Neural crest cell (in vitro differentiated cells): ENCODE measurements around the gene PPIP5K2. TPM values are rescaled to one million over a fixed set of nuclear protein-coding genes. Genes with fewer than 3 reads are reported as not detected.

ENCODE experiments used
- DNase-seq: peaks from one replicate; pipeline ENCODE4 v3.0.0; 2021; ENCODE audit warnings: low read depth, mixed read lengths, low spot score
- H3K27ac Mint-ChIP-seq: one replicate; pipeline ENCODE4 v1.8.0; 2021; ENCODE audit warnings: mild to moderate bottlenecking, mixed read lengths; ENCODE audit not compliant: unreplicated experiment
- H3K27me3 Mint-ChIP-seq: 2 replicates; pipeline ENCODE4 v1.8.0; 2021; ENCODE audit warnings: low read depth, mild to moderate bottlenecking, mixed read lengths
- H3K36me3 Mint-ChIP-seq: 2 replicates; pipeline ENCODE4 v1.8.0; 2021; ENCODE audit warnings: low read depth, mild to moderate bottlenecking, mixed read lengths
- H3K4me1 Mint-ChIP-seq: 2 replicates; pipeline ENCODE4 v1.8.0; 2021; ENCODE audit warnings: mixed read lengths
- H3K4me3 Mint-ChIP-seq: one replicate; pipeline ENCODE4 v1.8.0; 2021; ENCODE audit warnings: mild to moderate bottlenecking, mixed read lengths
- H3K9me3 Mint-ChIP-seq: 2 replicates; pipeline ENCODE4 v1.8.0; 2021; ENCODE audit warnings: mixed read lengths
- total RNA-seq: library from RNA; stranded (reverse); gene quantifications from 2 replicates; pipeline ENCODE4 v1.2.1, GENCODE V29; 2021
- TF ChIP-seq, protein P1 (sequence below): fragments of 200-600 bp; sonication (generic); conservative IDR thresholded peaks from 2 replicates; pipeline ENCODE4 v1.5.0; 2021; ENCODE audit warnings: antibody characterized with exemption, mild to moderate bottlenecking

The PPIP5K2 gene
- total RNA-seq, 1 donor from 2014 or later = 72.9 TPM

DNA sequence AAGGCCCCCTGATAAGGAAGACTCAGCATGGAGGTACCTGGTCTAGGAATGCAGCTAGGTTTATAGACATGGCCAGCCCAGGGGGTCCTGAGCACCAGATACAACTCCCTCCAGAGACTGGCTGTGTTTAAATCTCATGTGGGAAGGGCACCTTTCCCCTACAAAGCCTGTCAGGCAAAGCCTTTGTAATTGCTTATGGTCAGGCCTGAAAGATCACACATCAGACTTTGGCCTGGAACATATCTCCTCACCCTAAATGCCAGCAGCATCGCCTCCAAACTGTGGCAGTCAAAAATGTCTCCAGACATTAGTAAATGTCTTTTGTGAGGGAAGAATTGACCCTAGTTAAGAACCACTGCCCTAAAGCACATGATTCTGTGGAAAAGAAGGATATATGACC, 86.9 kb downstream of the PPIP5K2 start:
- Mint-ChIP-seq H3K27ac (no peak overlapping the region), H3K4me3 (no peak overlapping the region), H3K36me3 (peaks cover 18% of the 10 kb centered on the region), H3K9me3 (peaks cover 2% of the 10 kb centered on the region), H3K27me3 (no peaks in the 10 kb centered on the region), H3K4me1 (no peaks in the 10 kb centered on the region)
- TF ChIP-seq, protein P1, sequence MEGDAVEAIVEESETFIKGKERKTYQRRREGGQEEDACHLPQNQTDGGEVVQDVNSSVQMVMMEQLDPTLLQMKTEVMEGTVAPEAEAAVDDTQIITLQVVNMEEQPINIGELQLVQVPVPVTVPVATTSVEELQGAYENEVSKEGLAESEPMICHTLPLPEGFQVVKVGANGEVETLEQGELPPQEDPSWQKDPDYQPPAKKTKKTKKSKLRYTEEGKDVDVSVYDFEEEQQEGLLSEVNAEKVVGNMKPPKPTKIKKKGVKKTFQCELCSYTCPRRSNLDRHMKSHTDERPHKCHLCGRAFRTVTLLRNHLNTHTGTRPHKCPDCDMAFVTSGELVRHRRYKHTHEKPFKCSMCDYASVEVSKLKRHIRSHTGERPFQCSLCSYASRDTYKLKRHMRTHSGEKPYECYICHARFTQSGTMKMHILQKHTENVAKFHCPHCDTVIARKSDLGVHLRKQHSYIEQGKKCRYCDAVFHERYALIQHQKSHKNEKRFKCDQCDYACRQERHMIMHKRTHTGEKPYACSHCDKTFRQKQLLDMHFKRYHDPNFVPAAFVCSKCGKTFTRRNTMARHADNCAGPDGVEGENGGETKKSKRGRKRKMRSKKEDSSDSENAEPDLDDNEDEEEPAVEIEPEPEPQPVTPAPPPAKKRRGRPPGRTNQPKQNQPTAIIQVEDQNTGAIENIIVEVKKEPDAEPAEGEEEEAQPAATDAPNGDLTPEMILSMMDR = no peak
- DNase-seq = no peak

DNA sequence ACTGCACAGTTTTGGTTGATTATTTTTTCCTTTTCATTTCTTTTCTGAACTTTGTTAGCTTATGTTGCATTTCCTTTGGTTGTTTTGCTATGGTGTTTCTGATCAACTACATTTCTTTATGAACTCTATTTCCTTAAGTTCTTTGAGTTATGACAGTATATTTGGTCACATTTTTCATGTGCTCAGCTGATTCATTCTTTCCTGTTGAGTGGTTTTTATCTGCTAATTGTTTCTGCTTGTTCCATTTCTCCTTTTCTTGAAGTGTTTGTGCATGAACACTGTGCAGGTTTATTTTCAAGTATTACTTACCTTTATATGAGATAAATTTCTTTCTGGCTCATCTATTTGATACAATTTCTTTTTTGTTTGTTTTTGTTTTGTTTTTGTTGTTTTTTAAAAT, 87.6 kb downstream of the PPIP5K2 start:
- peaks cover 18% of the 10 kb centered on the region for H3K36me3 Mint-ChIP-seq
- no peaks in the 10 kb centered on the region for H3K4me1 Mint-ChIP-seq
- H3K27ac Mint-ChIP-seq = no peak overlapping the region
- DNase-seq = no peak
- no peaks in the 10 kb centered on the region for H3K27me3 Mint-ChIP-seq
- TF ChIP-seq, protein P1 = no peak
- H3K4me3 Mint-ChIP-seq = no peak overlapping the region
- peaks cover 2% of the 10 kb centered on the region for H3K9me3 Mint-ChIP-seq

DNA sequence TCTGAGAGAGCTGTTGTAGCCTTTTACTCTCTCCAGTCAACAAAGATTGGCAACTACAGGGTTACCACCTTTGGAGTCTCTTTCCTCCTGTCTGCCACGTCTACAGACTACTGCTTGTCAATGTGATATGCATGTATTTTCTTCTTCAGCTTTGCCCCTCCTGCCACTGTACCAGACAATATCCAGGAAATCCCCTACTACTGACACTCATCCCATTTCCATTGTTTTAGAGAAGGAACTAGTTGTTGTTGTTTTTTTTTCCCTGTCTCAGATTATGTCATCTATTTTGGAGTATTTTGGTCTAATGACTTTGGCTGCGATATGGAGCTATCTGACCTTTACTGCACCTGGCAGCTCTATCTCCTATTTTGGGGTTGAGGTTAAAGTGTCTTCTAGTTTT, 88.4 kb downstream of the PPIP5K2 start:
- no peaks in the 10 kb centered on the region for H3K27me3 Mint-ChIP-seq
- no peak overlapping the region for H3K27ac Mint-ChIP-seq

DNA sequence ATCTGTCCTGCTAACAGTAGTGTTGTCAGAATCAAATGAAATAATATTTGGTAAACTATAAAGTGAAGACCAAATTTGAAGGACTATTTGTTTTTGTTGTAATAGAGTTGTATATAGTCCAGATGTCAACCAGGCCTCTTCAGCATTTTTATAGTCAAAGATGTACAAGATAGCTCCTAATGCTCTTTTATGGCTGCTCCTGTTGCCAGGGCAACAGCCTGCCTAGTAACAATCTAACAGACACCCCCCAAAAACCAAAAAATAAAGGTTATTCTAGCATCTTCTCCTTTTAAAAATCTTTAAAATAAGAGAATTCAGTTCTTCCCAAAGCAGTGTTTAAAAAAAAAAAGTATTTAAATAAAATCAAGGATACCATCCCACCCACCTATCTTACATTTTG, 89.0 kb downstream of the PPIP5K2 start:
- no peak overlapping the region for H3K4me3 Mint-ChIP-seq
- no peak overlapping the region for H3K27ac Mint-ChIP-seq

More for the DNA sequence above, 88.4 kb downstream of the PPIP5K2 start:
- DNase-seq = no peak
- Mint-ChIP-seq H3K4me3 (no peak overlapping the region), H3K9me3 (peaks cover 2% of the 10 kb centered on the region), H3K4me1 (peaks cover under 1% of the 10 kb centered on the region), H3K36me3 (peaks cover 18% of the 10 kb centered on the region)
- TF ChIP-seq, protein P1 = no peak

DNA sequence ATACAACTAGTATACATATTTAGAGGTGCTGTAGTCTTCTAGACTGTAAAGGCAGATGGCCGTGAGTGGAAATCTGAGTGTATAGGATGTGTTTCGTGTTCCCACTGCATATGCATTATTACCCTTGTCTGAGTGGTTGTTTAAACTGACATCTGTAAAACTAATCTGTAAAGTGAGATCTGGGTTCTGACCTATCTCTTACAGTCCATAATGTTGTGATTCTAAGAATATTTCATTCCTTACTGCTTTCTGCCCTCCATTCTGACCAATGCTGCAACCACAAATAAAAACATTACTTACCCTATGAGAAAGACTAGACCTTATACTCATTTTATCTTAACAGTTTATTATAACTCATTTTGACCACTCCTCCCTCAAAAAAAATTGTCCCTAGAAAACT, 90.9 kb downstream of the PPIP5K2 start:
- Mint-ChIP-seq H3K4me1 (peaks cover 12% of the 10 kb centered on the region), H3K27ac (no peak overlapping the region), H3K27me3 (no peaks in the 10 kb centered on the region), H3K9me3 (no peaks in the 10 kb centered on the region), H3K36me3 (peaks cover 11% of the 10 kb centered on the region), H3K4me3 (no peak overlapping the region)
- TF ChIP-seq, protein P1 = no peak
- DNase-seq = no peak

More for the DNA sequence above, 89.0 kb downstream of the PPIP5K2 start:
- peaks cover 2% of the 10 kb centered on the region for H3K9me3 Mint-ChIP-seq
- no peaks in the 10 kb centered on the region for H3K27me3 Mint-ChIP-seq
- DNase-seq = no peak
- peaks cover 6% of the 10 kb centered on the region for H3K4me1 Mint-ChIP-seq
- TF ChIP-seq, protein P1 = no peak
- H3K36me3 Mint-ChIP-seq = peaks cover 18% of the 10 kb centered on the region
